Non-pigmented ciliary epithelial cell (primary cell): ENCODE data around the gene ROR2.

Source experiments
- DNase-seq: peaks from one replicate; pipeline ENCODE4 v3.0.0-alpha.2; 2010; ENCODE audit warnings: low read depth

The ROR2 gene

GRCh38 chr9:91900055-91900796, 49.8 kb downstream of the ROR2 start:
- no peak for DNase-seq

- DNase-seq, result no peak
These were observed 50.4 kb downstream of the ROR2 start for GRCh38 chr9:91899594-91899993.

DNA sequence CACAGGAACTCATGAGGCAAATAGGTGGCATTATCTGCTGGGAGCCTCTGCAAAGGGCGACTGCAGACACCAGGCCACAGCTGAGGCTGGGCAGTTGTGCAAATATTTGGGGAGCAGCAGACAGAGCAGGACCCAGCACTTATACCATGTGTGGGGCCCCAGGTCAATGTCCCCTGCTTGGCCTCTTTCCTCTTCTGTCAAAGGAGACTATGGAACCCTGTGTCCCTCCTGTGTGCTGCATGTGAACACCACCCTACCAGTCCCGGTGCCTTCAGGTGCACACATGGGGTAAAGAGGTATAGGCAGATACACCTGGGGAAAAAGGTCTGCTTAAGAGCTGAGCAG, 50.8 kb downstream of the ROR2 start:
- DNase-seq, result no peak

DNA sequence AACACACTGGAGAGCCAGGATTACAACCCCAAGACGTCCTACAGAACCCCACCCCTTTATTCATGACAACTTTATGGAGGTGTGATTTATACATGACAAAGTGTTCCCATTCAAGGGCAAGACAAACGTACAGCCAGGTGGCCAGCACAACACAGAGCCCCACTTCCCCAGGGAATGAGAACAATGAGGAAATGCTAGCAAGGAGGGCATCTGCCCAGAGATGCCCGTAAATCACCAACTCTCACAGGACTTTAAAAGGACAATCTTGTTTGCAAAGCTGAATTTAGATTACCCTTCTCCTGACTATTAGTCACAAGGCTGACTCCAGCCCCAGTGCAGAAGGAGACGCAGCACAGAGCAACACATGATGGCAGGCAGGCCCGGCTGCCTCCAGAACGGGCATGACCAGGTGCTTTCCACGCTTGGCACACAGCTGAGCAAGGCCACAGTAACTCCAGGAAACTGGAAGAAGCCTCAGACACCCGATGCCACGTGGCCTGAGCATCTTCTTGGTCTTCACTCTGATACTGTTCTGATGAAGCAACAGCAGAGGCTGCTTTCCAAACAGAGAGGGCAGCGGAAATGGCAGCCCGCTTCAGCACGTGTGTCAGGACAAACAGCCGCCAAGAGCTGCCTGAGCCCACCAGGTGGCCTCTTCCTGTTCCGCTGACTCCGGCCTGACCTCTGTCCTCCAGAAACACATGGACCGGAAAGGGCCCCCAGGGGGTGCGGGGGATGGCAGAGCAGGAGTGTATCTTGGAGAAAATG, 51.4 kb downstream of the ROR2 start:
- no peak for DNase-seq

DNA sequence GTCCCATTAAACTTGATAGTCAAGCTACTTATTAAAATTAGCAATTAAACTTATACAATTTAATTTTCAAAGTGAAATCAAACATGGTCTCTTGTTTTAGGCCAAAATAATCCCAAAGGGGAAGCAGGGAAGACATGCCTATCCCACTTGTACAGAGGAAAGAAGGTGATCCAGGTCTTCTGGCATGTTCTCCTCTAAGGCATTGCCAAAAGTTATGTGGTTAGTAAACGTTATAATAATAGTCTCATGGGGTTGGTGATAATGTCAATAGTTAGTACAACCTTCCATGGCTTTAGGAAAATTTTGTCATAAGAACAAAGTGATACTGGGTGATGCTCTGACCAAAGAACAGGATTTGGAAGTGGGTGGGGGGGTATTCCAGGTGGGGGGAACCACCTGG, 52.8 kb downstream of the ROR2 start:
- no peak for DNase-seq

DNA sequence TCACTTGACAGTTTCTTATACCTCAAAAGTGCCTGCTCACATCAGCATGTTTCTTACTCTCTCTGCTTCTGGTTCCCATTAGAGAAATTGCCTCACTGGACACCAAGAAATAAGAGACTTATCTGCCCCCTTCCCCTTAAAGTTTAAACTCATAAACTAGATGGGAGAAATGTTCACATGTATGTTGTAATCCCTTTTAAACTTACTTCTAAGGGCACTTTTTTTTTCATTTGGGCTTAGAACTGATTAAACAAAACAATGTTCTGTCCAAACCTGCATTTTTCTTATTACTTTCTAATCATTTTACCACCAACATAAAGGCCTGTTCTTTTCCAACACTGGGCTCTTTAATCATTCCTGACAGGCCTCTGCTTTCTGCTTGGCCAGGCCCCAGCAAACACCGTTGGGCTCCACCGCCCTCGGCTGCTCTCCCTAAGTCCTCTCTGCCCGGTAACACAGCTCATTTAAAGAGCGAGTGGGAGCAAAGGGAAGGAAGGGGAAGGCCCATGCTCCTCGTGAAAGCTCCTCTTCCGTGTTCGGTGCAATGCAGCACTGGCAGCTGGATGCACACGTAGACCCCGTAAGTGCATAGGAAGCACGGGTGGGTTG, 53.4 kb downstream of the ROR2 start:
- no peak for DNase-seq

DNA sequence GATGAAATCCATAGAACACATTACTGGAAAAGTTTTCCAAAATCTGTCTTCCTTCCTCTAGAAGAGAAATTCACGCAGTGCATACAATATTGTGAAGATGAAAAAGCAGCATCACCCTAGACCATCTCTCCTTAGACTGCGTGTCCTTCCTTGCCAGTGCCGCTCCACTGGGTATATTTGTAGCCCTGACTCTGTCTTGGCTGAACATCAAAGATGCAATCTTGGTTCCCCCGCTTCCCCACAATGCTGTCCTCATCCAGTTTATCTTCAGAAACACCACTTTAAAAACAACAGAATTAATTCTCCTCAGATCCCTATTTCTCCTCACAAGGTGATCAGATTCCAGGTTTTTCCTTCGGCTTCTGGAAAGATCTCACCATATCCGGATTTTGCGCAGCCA, 53.9 kb downstream of the ROR2 start:
- no peak for DNase-seq

- DNase-seq, result no peak
These were observed 55.5 kb downstream of the ROR2 start for GRCh38 chr9:91894536-91894935.

DNA sequence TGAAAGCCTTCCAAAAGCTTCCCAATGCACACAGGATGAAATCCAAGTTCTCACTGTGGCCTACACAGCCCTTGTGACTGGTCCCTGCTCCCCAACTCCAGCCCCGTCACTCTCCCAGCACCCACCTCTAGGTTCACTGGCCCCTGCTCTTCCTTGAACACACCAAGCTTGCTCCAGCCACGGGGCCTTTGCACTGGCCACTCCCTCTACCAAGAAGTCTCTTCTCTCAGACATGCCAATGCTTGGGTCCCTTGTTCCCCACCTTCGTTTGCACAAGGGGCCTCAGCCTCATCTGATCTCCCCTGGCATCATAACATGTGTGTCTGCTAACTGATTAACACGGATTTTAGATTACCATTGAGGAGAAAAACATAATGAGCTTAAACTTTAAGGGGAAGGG, 56.0 kb downstream of the ROR2 start:
- no peak for DNase-seq

DNA sequence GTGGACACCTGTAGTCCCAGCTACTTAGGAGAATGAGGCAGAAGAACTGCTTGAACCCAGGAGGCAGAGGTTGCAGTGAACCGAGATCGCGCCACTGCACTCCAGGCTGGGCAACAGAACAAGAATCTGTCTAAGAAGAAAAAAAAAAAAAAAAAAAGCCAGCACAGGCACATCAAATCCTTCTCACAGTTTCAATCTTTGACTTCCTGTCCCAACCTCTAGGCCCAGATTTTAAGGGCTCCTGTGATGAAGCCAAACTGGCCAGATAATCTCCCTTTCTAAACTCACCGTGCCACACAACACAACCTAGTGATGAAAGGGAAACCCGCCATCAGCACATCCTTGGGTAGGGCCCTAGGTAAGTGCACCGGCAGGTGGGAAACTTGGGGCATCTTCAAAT, 58.1 kb downstream of the ROR2 start:
- no peak for DNase-seq

- no peak for DNase-seq
These were observed 59.4 kb downstream of the ROR2 start for GRCh38 chr9:91890662-91891061.

GRCh38 chr9:91889161-91889911, 60.7 kb downstream of the ROR2 start:
- DNase-seq, result no peak

DNA sequence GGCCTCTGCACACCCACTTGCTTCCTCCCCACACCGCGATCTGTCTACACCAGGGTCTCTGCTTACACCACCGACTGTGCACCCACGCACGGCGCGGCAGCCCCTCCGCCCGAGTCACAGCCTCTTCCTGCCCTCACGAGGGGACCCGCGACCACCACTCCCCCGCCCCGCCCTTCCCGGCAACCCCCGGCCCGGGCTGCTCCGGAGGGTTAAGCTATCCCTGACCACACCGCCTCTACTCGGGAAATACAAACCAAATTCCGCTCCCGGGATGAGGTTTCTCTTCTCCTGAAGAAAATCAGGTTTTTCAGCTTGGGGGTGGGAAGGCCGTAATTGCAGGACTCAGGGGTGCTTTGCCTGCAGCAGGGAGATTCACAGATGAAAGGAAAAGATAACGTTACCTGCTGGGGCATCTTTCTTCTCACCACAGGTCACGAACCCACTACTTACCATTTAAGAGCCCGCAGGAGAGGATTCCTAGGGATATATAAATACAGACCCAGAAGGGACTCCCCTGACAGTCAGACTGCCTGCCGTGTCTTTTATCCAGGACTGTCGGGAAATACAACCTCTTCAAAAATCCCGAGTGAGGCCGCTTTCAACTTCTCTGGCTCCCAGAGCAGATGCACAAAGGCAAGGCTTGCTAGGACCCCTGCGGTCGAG, 63.5 kb downstream of the ROR2 start:
- no peak for DNase-seq

DNA sequence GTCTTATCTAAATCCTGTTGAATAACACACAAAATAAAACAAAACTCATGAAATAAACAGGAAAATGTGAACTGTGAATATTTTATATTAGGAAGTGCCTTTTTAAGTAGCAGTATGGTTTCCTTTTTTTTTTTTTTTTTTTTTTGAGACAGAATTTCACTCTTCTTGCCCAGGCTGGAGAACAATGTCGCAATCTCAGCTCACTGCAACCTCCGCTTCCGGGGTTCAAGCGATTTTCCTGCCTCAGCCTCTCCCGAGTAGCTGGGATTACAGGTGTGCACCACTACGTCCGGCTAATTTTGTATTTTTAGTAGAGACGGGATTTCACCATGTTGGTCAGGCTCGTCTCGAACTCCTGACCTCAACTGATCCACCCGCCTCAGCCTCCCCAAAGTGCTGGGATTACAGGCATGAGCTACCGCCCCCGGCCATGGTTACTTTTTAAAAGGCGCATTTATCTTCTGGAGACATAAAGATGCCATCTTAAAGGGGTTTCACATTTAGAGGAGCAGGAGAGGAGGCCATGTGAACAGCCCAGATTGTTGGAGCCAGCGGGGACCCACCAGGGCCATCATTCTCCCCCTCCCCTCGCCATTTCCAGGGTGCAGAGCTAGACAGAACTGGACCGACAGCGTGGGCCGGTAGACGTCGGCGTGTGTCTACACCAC, 64.1 kb downstream of the ROR2 start:
- no peak for DNase-seq

GRCh38 chr9:91884696-91885687, 65.0 kb downstream of the ROR2 start:
- DNase-seq, result no peak

- DNase-seq, result no peak
These were observed 65.9 kb downstream of the ROR2 start for GRCh38 chr9:91884153-91884552.

DNA sequence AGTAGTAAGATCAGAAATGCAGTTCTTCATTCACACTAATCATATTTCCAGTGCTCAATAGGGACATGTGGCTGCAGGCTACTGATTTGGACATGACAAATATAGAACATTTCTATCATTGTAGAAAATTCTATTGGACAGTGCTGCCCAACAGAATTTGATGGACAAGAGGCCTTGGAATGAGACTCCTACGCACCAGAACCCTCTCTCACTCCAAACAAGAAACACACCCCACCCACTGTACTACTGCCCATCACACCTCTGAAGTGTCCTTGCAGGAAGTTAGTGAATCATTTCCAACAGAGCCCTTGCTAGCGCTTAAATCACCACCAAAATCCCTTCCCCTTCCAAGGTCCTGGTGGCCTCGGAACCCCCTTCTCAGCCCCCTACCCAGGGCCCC, 66.5 kb downstream of the ROR2 start:
- no peak for DNase-seq

DNA sequence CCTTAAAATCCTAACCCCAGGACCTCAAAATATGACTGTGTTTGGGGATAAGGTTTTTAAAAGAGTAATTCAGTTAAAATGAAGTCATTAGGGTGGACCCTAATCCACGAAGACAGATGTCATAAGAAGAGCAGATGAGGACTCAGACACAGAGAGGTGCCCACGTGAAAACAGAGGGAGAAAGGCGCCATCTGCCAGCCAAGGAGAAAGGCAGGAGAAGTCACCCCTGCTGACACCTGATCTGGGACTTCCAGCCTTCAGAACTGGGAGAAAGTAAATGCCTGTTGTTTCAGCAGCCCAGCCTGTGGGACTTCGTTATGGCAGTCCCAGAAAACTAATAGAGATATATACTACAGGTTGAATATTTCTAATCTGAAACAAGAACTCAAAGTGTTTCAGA, 67.4 kb downstream of the ROR2 start:
- DNase-seq, result no peak

GRCh38 chr9:91880378-91880972, 69.6 kb downstream of the ROR2 start:
- DNase-seq, result no peak

DNA sequence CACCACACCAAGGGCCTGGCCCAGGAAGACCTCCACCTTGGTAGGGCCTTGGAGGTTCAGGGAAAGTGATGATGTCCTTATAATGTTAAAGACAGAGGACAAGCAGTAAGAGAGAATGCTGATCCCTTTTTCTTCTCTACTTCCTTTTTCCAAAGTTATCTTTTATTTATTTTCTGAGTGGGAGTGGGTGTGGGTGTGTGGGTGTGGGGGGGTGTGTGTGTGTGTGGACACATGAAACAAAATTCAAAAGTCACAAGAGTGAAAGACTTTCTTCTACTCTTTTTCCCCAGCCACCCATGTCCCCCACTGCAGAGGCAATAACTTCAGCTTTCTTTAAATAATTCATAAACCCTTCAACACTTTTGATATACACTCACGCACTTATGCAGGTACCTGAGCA, 70.8 kb downstream of the ROR2 start:
- DNase-seq, result no peak
